ENCODE data around the gene UNC93B1. TPM values are rescaled to one million over a fixed set of nuclear protein-coding genes. Genes with fewer than 3 reads are reported as not detected.

UNC93B1 gene
- total RNA-seq, 2 experiments from 2014 or later = 21.3 to 22.0 TPM

GRCh38 chr11:68024508-68024907 is 20.6 kb upstream of the UNC93B1 start:
- intact Hi-C loops (cut with DNase I, micrococcal nuclease) = no loop called here
- TF ChIP-seq CTCF (IDR thresholded peaks at IDR 0.05) = no peak
- no peaks in the 10 kb centered on the region for H3K36me3 ChIP-seq (ENCODE audit: insufficient read depth, low read length)
- no peaks in the 10 kb centered on the region for H3K36me3 Mint-ChIP-seq (ENCODE audit: low read depth)
- POLR2A ChIA-PET = no interaction called here
- CTCF ChIA-PET = no interaction called here
- no peaks in the 10 kb centered on the region for H3K4me1 Mint-ChIP-seq (ENCODE audit: low read depth)
- H3K27ac Mint-ChIP-seq = no peak overlapping the region
- H3K4me3 ChIP-seq (ENCODE audit: low read length) = no peak overlapping the region
- peaks cover 3% of the 10 kb centered on the region for H3K4me1 ChIP-seq (ENCODE audit: insufficient read depth, low read length)
- no peaks in the 10 kb centered on the region for H3K27me3 Mint-ChIP-seq
- ATAC-seq (ENCODE audit: poor library complexity) (no peak), DNase-seq (no peak)
- no peaks in the 10 kb centered on the region for H3K9me3 ChIP-seq (ENCODE audit: control insufficient read depth in 1 of 2, insufficient read depth in 1 of 2, low read length in 2 of 2)
- H3K4me3 Mint-ChIP-seq = no peak overlapping the region
- H3K27me3 ChIP-seq (ENCODE audit: control insufficient read depth in 1 of 2, insufficient read depth in 2 of 2, low read length in 2 of 2) = no peaks in the 10 kb centered on the region
- peaks cover 2% of the 10 kb centered on the region for H3K9me3 Mint-ChIP-seq
- no peak overlapping the region for H3K27ac ChIP-seq (ENCODE audit: low read depth in 1 of 2, low read length in 2 of 2)

DNA sequence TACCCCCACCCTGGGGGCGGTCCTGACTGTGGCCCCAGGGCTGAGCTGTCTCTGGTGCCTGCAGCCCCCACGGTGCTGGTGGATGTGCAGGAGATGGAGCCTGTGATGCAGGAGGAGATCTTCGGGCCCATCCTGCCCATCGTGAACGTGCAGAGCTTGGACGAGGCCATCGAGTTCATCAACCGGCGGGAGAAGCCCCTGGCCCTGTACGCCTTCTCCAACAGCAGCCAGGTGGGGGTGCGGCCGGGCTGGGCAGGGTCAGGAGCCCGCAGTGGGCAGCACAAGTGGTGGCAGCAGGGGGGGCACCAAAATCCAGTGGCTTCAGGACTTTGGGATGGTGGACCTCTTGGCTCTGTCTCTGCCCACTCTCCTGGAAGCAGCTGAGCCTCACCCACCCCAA is 18.6 kb upstream of the UNC93B1 start:
- Mint-ChIP-seq H3K27me3 (no peaks in the 10 kb centered on the region), H3K36me3 (ENCODE audit: low read depth) (no peaks in the 10 kb centered on the region), H3K9me3 (peaks cover 2% of the 10 kb centered on the region), H3K4me1 (ENCODE audit: low read depth) (no peaks in the 10 kb centered on the region), H3K27ac (no peak overlapping the region), H3K4me3 (no peak overlapping the region)
- no peaks in the 10 kb centered on the region for H3K9me3 ChIP-seq (ENCODE audit: control insufficient read depth in 1 of 2, insufficient read depth in 1 of 2, low read length in 2 of 2)
- no peak for ATAC-seq (ENCODE audit: poor library complexity)
- no peak for TF ChIP-seq CTCF (IDR thresholded peaks at IDR 0.05)
- H3K27ac ChIP-seq (ENCODE audit: low read depth in 1 of 2, low read length in 2 of 2) = no peak overlapping the region
- ChIA-PET POLR2A (no interaction called here), CTCF (no interaction called here)
- intact Hi-C loops (cut with DNase I, micrococcal nuclease) = no loop called here
- H3K36me3 ChIP-seq (ENCODE audit: insufficient read depth, low read length) = no peaks in the 10 kb centered on the region
- H3K4me1 ChIP-seq (ENCODE audit: insufficient read depth, low read length) = no peaks in the 10 kb centered on the region
- H3K4me3 ChIP-seq (ENCODE audit: low read length) = no peak overlapping the region
- DNase-seq = no peak
- H3K27me3 ChIP-seq (ENCODE audit: control insufficient read depth in 1 of 2, insufficient read depth in 2 of 2, low read length in 2 of 2) = no peaks in the 10 kb centered on the region

DNA sequence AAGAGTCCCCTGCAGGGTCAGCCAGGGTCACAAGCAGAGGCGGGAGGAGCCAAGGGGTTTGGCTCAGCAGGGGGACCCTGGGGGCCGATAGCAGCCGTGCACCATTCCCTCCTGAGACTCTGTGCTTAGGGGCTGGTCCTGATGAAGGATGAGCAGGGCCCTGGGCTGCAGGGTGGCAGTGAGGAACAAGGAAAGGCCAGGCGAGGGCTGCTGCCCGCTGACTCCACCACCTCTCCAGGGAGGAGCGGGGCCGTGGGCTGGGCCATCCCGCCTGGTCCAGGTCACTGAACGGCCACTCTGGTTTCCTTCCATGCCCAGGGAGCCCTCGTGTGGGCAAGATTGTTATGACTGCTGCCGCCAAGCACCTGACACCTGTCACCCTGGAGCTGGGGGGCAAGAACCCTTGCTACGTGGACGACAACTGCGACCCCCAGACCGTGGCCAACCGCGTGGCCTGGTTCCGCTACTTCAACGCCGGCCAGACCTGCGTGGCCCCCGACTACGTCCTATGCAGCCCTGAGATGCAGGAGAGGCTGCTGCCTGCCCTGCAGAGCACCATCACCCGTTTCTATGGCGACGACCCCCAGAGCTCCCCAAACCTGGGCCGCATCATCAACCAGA is 17.4 kb upstream of the UNC93B1 start:
- H3K36me3 ChIP-seq (ENCODE audit: insufficient read depth, low read length) = no peaks in the 10 kb centered on the region
- H3K27me3 ChIP-seq (ENCODE audit: control insufficient read depth in 1 of 2, insufficient read depth in 2 of 2, low read length in 2 of 2) = no peaks in the 10 kb centered on the region
- ATAC-seq (ENCODE audit: poor library complexity) (no peak), DNase-seq (no peak)
- ChIA-PET CTCF (no interaction called here), POLR2A (no interaction called here)
- Mint-ChIP-seq H3K36me3 (ENCODE audit: low read depth) (no peaks in the 10 kb centered on the region), H3K4me3 (no peak overlapping the region), H3K27me3 (no peaks in the 10 kb centered on the region), H3K9me3 (peaks cover 2% of the 10 kb centered on the region), H3K4me1 (ENCODE audit: low read depth) (no peaks in the 10 kb centered on the region), H3K27ac (no peak overlapping the region)
- H3K4me1 ChIP-seq (ENCODE audit: insufficient read depth, low read length) = no peaks in the 10 kb centered on the region
- H3K9me3 ChIP-seq (ENCODE audit: control insufficient read depth in 1 of 2, insufficient read depth in 1 of 2, low read length in 2 of 2) = no peaks in the 10 kb centered on the region
- no peak overlapping the region for H3K4me3 ChIP-seq (ENCODE audit: low read length)
- H3K27ac ChIP-seq (ENCODE audit: low read depth in 1 of 2, low read length in 2 of 2) = no peak overlapping the region
- intact Hi-C loops (cut with DNase I, micrococcal nuclease) = no loop called here
- no peak for TF ChIP-seq CTCF (IDR thresholded peaks at IDR 0.05)
